GM19452 (cell line): Measurements from ENCODE around the gene PHKB.
"Not testable (repeated sequence)": the region's sequence is repeated elsewhere in the genome, so short reads cannot be mapped to it uniquely, and the experiment has no call there.

Experiments
- ATAC-seq: cut with Tn5 transposase; IDR thresholded peaks from one replicate; pipeline ENCODE4 v1.9.1; 2021; ENCODE audit not compliant: unreplicated experiment

The PHKB gene

DNA sequence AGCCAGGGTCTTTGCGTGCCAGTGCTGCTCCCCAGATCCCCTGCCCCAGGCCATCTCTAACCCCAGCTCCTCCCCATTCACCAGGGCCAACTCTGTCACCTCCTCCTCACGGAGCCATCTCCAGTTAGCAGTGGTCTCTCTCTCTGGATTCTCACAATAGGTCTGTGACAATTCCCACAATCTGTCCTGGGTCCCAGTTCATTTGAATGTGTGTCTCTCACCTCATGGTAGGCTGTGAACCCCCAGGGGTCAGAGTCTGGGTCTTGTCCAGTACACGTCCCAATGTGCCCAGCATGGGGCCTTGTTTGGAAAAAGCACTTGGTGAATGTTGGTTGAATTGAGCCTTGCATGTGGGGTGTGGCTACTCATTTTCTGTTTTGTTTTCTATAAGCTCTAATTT lies 205.3 kb downstream of the PHKB start:
- no peak for ATAC-seq

DNA sequence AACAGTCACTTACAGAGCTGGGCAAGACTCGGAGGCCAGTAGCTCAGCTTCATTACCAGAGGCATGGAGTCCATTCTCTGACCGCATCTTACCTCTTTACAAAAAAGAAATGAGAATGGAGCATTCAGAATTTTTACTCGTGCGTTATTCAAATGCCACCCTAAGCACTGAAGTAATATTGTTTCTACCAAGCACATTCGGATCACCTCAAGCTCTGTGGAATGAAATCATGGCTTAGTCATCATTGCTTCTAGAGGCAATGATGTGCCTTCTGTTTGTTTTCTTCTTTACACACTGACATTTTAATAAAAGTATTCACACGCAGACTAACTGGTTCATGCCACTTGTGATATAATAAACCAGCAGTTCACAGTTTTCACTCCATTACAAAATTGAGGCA lies 206.8 kb downstream of the PHKB start:
- no peak for ATAC-seq

DNA sequence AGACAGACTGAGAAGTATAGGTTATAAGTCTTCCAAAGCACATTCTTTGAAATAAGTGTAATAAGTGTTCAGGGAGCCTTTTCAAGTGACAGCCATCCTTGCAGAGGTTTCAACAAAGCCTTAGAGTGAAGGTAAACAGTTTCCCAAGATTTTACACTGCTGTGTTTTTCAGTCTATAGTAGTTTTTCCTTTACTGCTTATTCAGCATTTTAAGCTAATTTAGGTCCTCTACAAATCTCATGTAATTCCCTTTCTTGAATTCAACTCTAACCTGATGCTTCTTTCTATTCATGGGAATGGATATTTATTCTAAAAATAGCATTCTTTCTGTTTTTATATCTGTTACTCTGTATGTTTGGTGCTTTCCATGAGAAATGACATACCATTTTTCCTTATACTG lies 211.3 kb downstream of the PHKB start:
- ATAC-seq: no peak

DNA sequence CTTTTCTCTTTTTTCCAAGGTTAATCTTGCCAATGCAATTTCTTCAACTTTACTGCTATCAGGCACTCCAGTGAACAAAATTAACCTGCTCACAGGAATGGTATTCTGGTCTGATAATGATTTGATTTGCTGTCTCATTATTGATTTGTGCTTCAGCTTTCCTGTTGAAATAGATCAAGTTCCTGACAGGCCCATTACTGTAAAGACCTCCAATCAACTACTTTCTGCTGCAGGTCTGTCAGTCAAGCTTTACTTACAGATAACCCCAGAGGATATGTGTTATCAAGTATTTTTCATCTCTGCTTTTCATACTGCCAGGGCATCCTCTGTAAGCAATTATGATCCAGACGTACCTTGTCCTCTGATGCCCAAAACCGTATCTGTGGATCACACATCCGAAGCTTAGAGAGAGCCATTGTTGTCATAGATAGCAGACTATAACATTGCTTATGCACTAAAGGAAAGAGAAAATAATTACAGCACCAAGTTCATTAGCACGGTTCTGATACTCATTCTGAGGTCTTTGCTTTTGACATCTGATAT lies 215.6 kb downstream of the PHKB start:
- no peak for ATAC-seq

DNA sequence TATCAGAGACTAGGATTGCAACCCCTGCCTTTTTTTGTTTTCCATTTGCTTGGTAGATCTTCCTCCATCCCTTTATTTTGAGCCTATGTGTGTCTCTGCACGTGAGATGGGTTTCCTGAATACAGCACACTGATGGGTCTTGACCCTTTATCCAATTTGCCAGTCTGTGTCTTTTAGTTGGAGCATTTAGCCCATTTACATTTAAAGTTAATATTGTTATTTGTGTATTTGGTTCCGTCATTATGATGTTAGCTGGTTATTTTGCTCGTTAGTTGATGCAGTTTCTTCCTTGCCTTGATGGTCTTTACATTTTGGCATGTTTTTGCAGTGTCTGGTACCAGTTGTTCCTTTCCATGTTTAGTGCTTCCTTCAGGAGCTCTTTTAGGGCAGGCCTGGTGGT lies 220.4 kb downstream of the PHKB start:
- not testable (repeated sequence) for ATAC-seq

DNA sequence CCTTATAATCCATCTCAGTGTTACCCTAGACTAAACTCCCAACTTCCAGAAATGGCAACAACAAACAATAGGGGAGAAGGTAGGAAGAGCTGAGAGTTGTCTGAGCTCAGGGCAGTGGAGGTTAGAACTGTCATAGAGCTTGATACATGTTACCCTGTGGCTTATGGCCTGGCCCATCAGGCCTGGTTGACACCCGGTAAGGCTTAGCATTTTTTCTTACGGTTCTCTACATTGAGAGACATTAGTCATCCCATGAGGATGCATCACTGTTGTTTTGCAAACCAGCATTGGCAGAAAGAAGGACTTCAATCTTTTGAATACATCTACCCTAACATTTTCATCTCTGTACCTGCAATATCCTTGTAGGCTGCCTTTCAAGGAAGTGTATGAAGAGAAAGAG lies 226.6 kb downstream of the PHKB start:
- no peak for ATAC-seq

DNA sequence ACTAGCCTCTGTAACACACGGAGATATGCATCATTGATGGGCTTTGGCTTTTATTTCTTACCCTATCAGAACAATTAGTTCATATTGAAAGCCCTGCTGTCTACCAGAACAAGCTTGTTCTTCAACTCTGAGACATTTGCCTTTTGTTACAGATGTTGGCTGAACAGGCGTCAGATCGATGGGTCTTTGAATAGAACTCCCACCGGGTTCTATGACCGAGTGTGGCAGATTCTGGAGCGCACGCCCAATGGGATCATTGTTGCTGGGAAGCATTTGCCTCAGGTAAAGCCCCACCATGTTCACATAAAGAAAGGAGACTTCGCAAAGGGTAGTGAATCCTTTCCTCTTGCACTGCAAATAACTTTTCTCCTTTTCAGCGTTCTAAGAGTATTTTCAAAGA lies 232.1 kb downstream of the PHKB start:
- ATAC-seq: no peak

DNA sequence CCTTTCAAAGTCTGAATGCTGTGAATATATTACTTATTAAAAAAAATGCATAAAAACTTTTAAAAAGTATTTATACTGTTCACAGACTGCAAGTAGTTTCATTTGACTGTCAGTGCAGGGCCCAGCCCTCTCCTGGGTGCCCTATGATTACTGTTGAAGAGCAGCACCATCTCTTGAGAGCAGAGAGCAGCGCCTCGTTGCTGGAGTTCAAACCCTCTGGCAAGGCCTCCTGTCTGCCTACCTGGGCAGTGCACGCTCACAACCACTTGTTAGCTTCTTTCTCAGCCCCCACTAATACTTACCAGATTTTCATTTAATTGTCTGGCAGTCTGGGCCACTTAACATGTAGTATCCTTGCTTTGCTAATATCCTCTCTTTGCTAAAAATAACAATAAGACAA lies 233.4 kb downstream of the PHKB start:
- no peak for ATAC-seq

DNA sequence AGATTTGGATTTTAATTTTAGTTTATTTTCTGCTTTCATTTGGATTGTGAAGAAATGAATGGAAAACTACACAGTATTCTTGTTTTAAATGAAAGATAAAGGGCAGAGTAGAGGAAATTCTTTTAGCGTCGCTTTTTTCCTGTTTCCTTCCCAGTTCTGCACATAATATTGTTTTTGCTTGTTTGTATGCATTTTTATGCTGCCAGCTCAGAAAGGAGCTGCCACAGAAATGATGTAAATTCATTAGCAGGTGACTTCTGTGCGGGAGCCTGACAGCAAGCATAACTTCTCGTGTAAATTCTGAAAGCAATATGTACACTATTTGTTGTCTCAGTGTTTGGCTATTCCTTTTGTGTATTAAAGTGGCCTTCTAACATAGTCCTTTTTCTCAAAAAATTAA lies 234.6 kb downstream of the PHKB start:
- ATAC-seq: no peak

DNA sequence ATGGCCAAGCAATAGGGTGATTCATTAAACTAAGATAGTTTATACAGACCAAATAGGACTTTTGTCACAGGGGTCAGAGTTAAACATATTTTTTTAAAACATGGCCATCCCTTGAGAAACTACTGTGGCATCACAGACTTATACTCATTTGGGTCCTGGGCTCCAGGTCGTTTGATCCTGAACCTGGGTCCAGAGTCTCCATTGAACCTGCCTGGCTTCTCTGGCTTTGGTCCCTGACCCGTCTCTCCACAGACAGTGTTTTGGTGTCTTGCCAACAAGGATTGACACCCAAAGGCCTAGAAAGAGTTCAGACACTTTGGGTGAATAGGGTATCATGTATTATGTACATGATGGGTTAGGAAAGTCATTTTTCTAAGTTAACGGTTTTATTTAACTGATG lies 236.7 kb downstream of the PHKB start:
- ATAC-seq: no peak

DNA sequence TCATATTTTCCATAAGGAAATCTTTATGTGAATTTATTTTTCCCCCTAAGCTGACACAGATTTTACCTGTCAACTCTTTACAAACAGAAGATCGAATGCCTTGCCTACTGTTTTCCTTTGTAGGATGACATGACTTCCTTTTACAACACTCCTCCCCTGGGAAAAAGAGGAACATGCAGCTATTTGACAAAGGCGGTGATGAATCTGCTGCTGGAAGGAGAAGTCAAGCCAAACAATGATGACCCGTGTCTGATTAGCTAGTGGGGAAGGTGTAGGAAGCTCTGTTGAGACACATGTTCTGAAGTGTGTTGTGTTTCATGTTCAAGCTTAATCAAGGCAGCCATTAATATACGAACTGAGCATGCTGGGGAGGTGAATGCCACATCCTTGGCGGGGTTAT lies 238.0 kb downstream of the PHKB start:
- ATAC-seq: no peak

DNA sequence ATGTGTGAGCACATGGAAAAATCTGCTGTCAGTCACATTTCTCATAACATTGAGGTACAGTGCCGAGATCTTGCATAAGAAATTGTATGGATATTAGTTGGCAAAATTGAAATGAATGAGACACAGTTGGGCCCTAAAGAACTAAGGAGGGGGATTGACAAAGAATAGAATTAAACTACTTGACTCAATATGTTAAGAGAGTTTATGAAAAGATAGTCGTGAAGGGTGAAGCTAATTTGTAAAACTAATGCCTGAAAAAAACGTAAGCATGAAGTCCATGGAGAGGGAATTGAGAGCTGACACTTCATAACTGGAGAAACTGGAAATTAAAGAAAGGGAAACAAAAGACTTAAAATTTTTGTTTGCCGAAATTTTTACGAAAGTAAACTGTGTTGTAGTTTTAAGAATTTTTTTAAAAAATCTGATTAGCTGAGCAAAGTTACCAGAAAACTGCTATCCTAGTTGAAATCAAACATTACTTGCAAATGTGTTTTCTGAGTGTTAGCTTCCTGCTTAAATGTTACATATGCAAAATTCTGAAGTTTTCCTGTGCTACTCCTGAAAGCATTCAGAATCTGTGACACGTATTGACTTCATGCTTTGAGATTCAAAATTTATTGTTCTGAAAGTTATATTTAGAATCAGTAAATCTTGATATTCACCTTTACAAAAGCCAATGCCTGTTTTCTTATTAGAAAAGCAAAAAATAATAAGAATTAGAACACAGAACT lies 239.9 kb downstream of the PHKB start:
- ATAC-seq: no peak

DNA sequence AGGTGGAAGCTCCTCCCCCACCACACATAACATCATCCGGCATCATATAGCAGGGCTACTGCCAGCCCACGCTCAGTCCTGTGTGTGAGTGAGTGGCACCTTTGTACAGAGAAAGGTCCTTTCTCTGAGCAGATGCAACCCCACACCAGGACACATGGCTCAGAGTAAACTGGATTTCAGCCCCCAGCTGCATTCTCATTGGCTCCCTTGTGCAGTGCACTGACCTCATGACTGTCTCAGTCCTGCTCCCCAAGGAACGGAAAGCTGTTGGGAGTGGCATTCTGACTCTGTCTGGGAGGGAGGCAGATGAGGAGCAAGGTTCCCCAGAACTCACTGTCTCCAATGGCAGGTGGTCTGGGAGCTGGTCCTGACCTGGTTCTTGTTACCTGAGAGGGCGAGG lies 244.1 kb downstream of the PHKB start:
- no peak for ATAC-seq

DNA sequence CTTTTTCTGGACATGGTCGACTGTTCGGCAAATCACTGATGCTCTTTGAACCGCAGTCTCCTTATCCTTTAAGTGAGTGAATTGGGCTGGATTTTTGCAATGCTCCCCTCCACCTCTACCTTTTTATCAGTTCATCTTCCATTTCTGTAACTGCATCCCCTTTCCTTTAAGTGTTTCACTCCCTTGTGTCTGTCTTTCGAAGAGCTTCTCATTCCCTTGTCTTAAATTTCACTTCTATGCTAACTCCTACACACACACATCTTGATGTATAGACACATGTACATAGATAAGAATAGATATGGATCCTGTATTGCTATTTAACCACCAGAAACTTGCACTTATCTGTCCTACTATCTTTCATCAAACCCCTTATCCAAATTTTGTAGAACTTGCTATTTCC lies 250.7 kb downstream of the PHKB start:
- no peak for ATAC-seq

DNA sequence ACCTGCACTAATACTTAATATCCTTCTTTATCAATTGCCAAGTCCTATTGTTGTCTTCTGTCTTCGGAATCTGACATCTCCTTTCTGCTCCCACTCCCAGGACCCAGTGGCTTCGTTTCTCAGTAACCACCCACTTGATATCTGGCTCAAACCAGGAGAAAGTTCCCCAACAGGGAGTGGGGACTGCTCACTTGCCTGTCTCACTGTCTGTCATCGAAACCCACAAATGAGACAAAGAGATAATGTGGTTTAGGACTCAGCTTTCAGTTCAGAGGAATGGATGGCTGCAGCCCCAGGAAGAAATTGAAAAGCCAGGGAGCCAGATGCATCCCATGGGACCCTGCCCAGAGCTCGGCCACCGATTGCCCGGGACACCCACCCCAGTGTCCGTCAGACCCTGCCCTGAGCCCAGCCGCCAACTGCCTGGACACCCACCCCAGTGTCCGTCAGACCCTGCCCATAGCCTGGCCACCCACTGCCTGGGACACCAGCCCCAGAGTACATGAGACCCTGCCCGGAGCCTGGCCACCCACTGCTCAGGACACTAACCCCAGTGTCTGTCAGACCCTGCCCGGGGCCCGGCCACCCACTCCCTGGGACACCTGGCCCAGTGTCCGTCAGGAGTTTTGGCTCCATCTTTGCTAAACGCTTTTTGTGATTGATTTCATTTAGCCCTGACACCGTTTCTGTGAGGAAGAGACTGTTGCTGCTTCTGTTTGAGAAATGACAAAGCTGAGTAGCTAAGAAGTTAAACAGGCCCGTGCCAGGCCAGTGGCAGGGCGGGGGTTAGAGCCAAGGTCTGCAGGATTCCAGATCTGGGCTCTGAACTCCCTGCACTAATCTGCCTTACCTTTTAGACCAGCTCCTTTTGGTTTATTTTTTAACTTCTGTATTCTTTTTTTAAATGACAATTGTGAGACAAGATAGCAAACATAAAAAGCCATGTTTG lies 251.4 kb downstream of the PHKB start:
- ATAC-seq: no peak

DNA sequence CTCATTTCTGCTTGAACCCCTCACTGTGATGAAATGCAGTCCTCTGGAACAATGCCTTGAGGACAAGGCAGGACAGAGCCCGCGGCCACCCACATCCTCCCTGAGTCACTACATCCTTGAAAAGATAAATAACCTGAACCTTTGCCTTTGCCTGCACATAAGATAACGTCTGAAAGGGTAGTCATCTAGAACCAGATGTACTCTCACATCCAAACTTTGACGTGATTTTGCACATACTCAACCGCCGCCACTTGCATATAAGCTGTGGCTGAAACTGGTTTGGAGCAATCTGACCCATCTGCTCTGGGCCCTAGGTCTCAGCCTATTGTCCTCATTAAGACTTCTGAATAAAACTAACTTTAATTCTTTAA lies 252.1 kb downstream of the PHKB start:
- ATAC-seq: no peak

DNA sequence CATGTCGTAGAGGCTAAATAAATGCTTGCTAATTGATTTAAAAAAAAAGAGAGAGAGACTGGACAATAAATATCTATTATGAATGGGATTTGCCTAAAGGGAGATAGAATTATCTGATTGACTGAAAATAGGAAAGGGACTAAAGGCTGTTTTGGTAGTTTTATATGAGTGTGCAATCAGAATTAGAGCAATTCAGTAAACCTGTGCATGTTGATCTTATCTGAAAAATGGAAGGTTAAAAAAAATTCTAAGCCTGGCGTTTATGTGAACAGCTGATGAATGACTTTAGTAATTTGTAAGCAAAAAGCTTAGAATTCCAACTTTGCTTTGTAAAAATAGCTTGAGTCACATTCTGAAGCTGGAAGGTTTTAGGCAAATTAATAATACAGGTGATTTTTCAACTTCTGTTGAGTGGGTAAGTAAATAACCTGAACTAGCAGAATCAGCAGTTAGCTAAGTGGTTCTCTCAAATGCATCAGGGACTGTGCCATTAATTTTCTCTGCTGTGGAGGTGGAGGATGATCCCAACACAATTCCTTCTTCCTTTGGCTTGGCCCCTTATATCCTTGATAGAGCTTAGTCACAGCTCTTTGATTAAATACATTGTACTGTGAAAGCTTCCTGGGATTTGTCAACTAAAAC lies 254.4 kb downstream of the PHKB start:
- no peak for ATAC-seq

DNA sequence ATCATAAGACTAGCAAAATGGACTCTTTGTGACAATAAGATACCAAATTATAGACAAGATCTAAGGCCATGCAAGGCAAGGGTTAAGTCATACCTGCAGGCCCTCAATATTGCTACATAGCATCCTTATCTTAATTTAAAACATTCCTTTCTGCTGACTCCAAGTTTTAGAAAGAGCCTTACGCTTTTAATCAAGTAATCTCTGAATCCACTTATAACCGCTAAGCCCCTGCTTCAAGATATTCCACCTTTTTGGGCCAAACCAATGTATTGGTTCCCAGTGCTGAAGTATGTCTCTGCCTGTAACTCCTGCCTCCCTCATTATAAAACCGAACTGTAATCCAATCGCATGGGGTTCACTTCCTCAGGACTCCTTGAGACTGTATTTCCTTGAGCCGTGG lies 255.4 kb downstream of the PHKB start:
- no peak for ATAC-seq

DNA sequence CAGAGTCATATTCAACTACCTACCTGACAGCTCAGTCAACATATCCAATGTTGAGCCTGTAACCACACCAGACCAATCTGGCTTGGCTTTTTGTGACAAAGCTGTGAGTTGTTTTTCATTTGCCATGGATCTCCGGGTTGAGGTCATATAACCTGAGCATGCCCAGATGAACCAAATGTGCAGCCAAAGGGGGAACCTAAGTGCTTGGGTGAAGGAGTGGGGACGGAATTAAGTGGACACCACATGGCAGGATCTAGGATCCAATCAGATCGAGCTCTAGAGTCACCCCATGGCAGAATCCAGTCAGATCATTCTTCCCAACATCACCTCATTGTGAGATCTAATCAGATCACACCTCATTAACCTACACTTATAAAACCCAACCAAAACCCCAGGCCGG lies 258.6 kb downstream of the PHKB start:
- ATAC-seq: no peak

DNA sequence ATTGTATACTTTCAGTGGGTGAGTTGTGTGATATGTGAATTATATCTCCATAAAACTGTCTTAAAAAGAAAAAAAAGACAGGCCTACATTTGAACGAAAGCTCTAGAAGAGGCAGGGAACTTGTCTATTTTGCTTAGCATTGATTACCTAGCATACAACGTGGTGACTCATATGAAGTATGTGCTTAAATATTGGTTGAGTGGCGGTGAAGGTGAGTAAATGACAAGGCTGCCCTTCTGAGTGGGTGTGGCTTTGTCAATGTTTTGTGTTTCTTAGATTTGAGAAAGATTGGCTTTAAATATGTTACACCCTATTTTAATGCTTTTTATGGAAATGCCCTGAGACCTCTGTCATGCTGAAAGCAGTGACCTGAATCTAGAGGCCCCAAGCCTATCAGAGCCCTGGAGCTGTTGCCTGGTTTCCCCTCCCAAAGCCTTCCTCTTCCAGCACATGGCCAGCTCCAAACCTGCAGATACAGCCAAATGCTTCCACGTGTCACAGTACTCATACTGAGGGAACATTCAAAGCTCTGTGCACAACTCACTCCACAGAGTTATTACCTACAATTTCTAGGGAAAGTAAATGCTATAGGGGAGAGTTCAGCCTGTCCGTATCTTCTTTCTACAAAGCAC lies 260.0 kb downstream of the PHKB start:
- no peak for ATAC-seq

DNA sequence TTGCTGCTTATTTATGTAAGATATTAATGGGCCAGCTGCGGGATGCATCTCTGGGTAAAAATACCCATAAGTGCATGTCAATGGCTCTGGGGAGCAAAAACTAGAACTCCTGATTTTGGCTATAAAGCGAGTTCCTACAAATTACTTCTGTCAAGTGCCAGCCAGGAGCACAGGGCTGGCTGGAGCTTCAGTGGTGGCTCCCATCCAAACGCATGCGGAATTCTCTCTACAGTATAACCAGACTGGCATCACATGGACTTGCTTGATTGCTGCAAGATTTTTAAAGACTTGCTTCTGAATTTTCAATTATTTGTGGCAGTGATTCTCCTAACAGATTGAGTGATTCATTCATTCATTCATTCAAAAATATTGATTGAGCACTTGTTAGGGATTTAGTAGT lies 260.9 kb downstream of the PHKB start:
- ATAC-seq: no peak
